Tibial artery (tissue), 4 donors: ENCODE measurements around the gene KLHL40.

Experiments used
- DNase-seq, 2 donors: peaks; one replicate each; pipeline ENCODE4 v3.0.0-alpha.2; 2019
- H3K27ac ChIP-seq, 2 donors: fragments of 200-600 bp; sonication (generic) in 1 of 2; 1 replicate in 1 of 2; 2 replicates in 1 of 2; pipeline ENCODE4 v1.5.1; 2018 to 2019; ENCODE audit warnings: mild to moderate bottlenecking in 1 of 2
- H3K27me3 ChIP-seq, 2 donors: fragments of 200-600 bp; sonication (generic) in 1 of 2; one replicate each; pipeline versions ENCODE4 v1.5.1 to v1.6.0; 2016 to 2019
- H3K36me3 ChIP-seq, 3 donors: fragments of 200-600 bp; sonication (generic) in 2 of 3; one replicate each; pipeline ENCODE4 v1.5.1; 2016 to 2019; ENCODE audit warnings: mild to moderate bottlenecking in 2 of 3
- H3K4me1 ChIP-seq, 4 donors: fragments of 200-600 bp; sonication (generic) in 2 of 4; 1 replicate in 3 of 4; 2 replicates in 1 of 4; pipeline ENCODE4 v1.5.1; 2016 to 2019
- H3K4me3 ChIP-seq, 2 donors: fragments of 200-600 bp; sonication (generic) in 1 of 2; 1 replicate in 1 of 2; 2 replicates in 1 of 2; pipeline ENCODE4 v1.5.1; 2018 to 2019; ENCODE audit warnings: mild to moderate bottlenecking in 2 of 2
- H3K9me3 ChIP-seq, 3 donors: fragments of 200-600 bp; sonication (generic) in 1 of 3; one replicate each; pipeline ENCODE4 v1.5.1; 2016 to 2019
- CTCF ChIP-seq, 2 experiments: fragments of 200-600 bp in 1 of 2; fragments of 450-650 bp in 1 of 2; IDR thresholded peaks; one replicate each; pipeline ENCODE4 v1.5.1; 2017 to 2019; ENCODE audit warnings: antibody characterized with exemption in 2 of 2, mild to moderate bottlenecking in 1 of 2, moderate library complexity in 1 of 2
- intact Hi-C: fragments of 100-400 bp; cut with DNase I; formaldehyde crosslinking; loops from one replicate; pipeline ENCODE4 v1.15.0; 2023; ENCODE audit warnings: low total_unique reads

KLHL40 gene

GRCh38 chr3:42689421-42690014, 4.2 kb downstream of the KLHL40 start:
- no peaks in the 10 kb centered on the region for H3K36me3 ChIP-seq
- H3K4me3 ChIP-seq: no peak overlapping the region
- peak in 1 of 2 donors; percentile 31 for DNase-seq
- H3K27ac ChIP-seq: no peak overlapping the region
- TF ChIP-seq CTCF (IDR thresholded peaks at IDR 0.05): no peak
- H3K4me1 ChIP-seq: peaks cover 0 to 19% (median 18%) of the 10 kb centered on the region in 4 donors
- intact Hi-C loops: loop anchor here (10.0 kb wide), 1 partner anchor 415 kb away; the partner anchor contains the start of gene POMGNT2
- H3K9me3 ChIP-seq: no peaks in the 10 kb centered on the region
- peaks cover 0 to 3% of the 10 kb centered on the region in 2 donors for H3K27me3 ChIP-seq

GRCh38 chr3:42690191-42690590, 4.9 kb downstream of the KLHL40 start:
- Histone ChIP-seq H3K9me3 (no peaks in the 10 kb centered on the region), H3K27me3 (peaks cover 0 to 3% of the 10 kb centered on the region in 2 donors), H3K27ac (no peak overlapping the region), H3K36me3 (no peaks in the 10 kb centered on the region), H3K4me1 (peaks cover 0 to 12% (median 11%) of the 10 kb centered on the region in 4 donors), H3K4me3 (no peak overlapping the region)
- intact Hi-C loops: loop anchor here (10.0 kb wide), 1 partner anchor 415 kb away; the partner anchor contains the start of gene POMGNT2
- DNase-seq: peak in 1 of 2 donors; percentile 29
- TF ChIP-seq CTCF (IDR thresholded peaks at IDR 0.05): no peak

GRCh38 chr3:42690766-42691680, 5.7 kb downstream of the KLHL40 start:
- Histone ChIP-seq H3K4me3 (no peak overlapping the region), H3K4me1 (peaks cover 0 to 4% (median 3%) of the 10 kb centered on the region in 4 donors), H3K27ac (no peak overlapping the region), H3K36me3 (no peaks in the 10 kb centered on the region), H3K9me3 (no peaks in the 10 kb centered on the region), H3K27me3 (peaks cover 0 to 3% of the 10 kb centered on the region in 2 donors)
- intact Hi-C loops: loop anchor here (10.0 kb wide), 1 partner anchor 414 kb away; the partner anchor contains the start of gene POMGNT2
- DNase-seq: peak; percentile 5 to 43
- TF ChIP-seq CTCF (IDR thresholded peaks at IDR 0.05): no peak

GRCh38 chr3:42691816-42692666, 6.7 kb downstream of the KLHL40 start:
- no peak for TF ChIP-seq CTCF (IDR thresholded peaks at IDR 0.05)
- H3K36me3 ChIP-seq: no peaks in the 10 kb centered on the region
- no peak overlapping the region for H3K27ac ChIP-seq
- no peaks in the 10 kb centered on the region for H3K9me3 ChIP-seq
- H3K4me1 ChIP-seq: no peaks in the 10 kb centered on the region
- DNase-seq: peak; percentile 14 to 38
- H3K4me3 ChIP-seq: no peak overlapping the region
- peaks cover 0 to under 1% of the 10 kb centered on the region in 2 donors for H3K27me3 ChIP-seq
- intact Hi-C loops: loop anchor here (10.0 kb wide), 1 partner anchor 413 kb away; the partner anchor contains the start of gene POMGNT2
